HG02884 (cell line): Measurements from ENCODE around the gene KCTD21.

Source experiments
- ATAC-seq: cut with Tn5 transposase; IDR thresholded peaks from one replicate; pipeline ENCODE4 v1.9.1; 2021; ENCODE audit warnings: mild to moderate bottlenecking, moderate library complexity; ENCODE audit not compliant: unreplicated experiment

KCTD21 gene

GRCh38 chr11:78219493-78220217, 31.2 kb upstream of the KCTD21 start:
- ATAC-seq = no peak

GRCh38 chr11:78218707-78219492, 30.5 kb upstream of the KCTD21 start:
- ATAC-seq = no peak

GRCh38 chr11:78217650-78218541, 29.5 kb upstream of the KCTD21 start:
- no peak for ATAC-seq

GRCh38 chr11:78216571-78217287, 28.3 kb upstream of the KCTD21 start:
- ATAC-seq = no peak

DNA sequence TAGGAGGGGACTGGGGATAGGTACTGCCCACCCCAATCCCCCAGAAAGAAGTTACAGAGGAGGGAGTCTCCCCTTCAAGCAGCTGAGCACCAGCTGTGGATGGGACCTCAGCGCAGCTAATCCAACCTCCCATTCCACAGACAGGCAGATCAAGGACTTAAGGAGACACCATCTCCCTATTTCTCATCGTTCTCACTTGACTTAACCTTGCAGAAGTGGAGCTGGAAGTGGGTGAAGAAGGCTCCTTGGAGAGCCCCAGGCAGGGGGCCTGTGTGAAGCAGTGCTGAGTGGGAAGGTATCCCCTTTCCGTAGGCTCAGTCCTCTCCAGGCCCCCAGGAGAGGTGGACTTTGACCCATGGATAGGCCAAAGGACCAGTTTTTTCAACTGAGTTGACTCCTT, 27.6 kb upstream of the KCTD21 start:
- ATAC-seq = no peak

DNA sequence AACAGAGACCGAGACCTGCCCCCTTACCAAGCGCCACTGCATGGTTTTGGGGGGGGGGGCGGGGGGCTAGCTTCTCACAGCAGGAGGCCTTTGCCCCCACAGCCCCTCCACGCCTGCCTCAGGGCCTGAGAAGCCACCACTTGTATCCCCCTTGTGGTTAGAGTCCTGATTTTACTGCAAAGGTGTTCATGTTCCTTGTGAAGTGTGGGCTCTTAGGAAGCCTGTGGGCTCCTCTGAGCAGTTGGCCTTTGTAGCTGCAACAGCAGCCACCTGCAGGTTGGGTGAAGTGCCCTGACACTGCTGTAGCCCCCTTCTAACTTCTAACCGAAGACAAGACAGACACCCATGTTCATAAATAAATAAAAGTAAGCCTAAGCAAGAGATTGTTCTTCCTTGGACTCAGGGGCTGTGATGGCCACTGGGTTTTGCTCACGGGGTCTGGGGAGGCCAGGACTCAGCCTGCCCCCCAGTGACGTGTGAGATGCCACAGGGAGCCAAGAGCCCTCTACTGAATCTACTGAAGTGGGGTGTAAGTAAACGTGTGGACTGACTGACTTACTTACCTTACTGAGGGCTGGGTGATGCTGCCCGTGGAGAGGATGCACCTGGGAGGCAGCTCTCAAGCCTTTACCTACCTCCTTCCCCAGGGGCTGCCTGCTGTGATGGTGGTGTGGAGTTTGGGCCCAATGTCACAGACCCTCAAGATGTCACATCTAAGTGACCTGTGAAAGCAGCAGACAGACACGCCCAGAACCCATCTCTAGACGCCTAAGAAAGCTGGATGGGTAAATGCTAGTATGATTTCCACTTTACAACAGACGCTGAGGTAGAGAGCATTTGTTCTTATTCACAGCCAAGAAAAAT, 26.1 kb upstream of the KCTD21 start:
- ATAC-seq = no peak

- ATAC-seq = no peak
These were observed 25.3 kb upstream of the KCTD21 start for GRCh38 chr11:78213526-78214330.

- no peak for ATAC-seq
These were observed 24.4 kb upstream of the KCTD21 start for GRCh38 chr11:78212586-78213371.

GRCh38 chr11:78211565-78211964, 23.1 kb upstream of the KCTD21 start:
- ATAC-seq = no peak

- ATAC-seq = no peak
These were observed 21.7 kb upstream of the KCTD21 start for GRCh38 chr11:78210000-78210608.

GRCh38 chr11:78209478-78209877, 21.1 kb upstream of the KCTD21 start:
- ATAC-seq = no peak

- no peak for ATAC-seq
These were observed 20.1 kb upstream of the KCTD21 start for GRCh38 chr11:78208257-78209165.

DNA sequence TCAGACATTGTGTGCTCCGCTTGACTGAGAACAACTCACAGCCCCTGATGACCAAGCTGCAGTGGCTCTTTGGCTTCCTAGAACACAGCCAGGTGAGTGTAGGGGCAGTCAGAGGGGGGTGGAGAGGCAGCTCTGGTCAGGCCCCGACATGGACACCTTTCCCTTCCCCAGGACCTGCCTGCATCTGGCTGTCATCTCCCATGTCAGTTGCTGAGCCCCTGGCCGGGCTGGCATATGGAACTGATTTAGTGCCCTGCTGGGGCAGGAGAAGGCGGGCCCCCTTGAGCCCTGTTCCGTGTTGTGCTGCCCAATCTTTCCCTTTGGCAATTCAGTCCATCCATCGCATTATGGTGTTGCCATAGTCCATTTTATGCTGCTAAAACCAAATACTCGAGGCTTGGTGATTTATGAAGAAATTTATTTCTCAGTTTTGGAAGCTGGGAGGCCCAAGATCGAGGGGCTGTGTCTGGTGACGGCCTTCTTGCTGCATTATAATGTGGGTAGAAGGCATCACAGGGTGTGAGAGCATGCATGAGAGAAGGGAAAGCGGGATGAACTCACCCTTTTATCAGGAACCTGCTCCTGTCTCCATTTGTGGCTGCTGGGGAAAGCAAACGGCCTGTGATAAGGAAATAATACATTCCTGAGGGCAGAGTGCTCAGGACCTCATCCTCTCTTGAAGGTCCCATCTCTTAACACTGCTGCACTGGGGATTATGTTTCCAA, 19.3 kb upstream of the KCTD21 start:
- ATAC-seq = no peak

DNA sequence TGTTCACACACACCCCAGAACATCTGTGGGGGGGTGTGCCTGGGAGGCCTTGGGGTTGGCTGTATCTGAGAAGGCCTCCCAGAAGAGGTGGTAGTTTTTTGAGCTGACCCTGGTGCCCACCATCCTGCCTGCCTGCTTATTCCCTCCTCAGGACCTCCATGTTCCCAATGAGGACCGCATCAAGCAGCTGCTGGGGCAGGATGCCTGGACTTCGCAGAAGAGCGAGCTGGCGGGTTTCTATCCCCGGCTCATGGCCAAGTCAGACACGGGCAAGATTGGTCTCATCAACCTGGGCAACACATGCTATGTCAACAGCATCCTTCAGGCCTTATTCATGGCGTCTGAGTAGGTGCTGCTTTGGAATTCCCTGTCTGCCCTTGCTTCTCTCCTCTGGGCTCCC, 17.3 kb upstream of the KCTD21 start:
- ATAC-seq = no peak

DNA sequence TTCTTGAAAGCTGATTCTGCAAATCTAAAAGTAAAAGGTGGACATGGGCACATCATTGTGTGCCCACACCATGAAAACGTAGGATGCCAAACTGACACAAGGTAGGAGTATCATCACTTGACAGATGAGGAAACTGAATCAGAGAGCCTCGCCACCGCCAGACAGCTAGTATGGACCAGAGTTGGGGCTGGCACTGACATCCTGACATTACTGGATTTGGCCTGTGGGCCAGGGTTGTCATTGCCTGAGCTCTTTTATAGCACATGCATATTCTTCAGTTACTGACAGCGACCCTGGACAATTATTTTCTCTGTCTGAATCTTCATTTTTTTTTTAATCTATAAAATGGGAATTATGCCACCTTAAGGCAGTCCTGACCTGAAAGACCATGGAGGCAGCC, 16.8 kb upstream of the KCTD21 start:
- ATAC-seq = no peak

GRCh38 chr11:78203184-78203583, 14.8 kb upstream of the KCTD21 start:
- ATAC-seq = no peak
